Fibroblast of lung (primary cell): Measurements from ENCODE around the gene NDUFAF2.

ENCODE experiments used
- CTCF ChIP-seq, 2 donors: IDR thresholded peaks in 1 of 2; conservative IDR thresholded peaks in 1 of 2; 1 replicate in 1 of 2; 2 replicates in 1 of 2; pipeline ENCODE4 v1.5.1; 2011 to 2012; ENCODE audit warnings: low read length in 2 of 2, control low read depth in 1 of 2, inconsistent platforms in 1 of 2, low read depth in 1 of 2, mild to moderate bottlenecking in 1 of 2
- EZH2 ChIP-seq: IDR thresholded peaks from 2 replicates; pipeline ENCODE4 v1.5.1; 2012; ENCODE audit warnings: low read length, control low read depth, mild to moderate bottlenecking; ENCODE audit errors: missing control alignments

- TF ChIP-seq CTCF (conservative IDR thresholded peaks at IDR 0.05 in 1 of 2, IDR thresholded peaks at IDR 0.05 in 1 of 2; ENCODE audit: low read depth in 1 of 2, low read length in 2 of 2) (no peak), EZH2 (no peak)
These were observed 142.9 kb downstream of the NDUFAF2 start for GRCh38 chr5:61087921-61088320.
